Measurements from ENCODE around the gene CNTN1.
A peak's percentile ranks its signal among the peaks of the same experiment; 100 is the strongest.
"Not testable (repeated sequence)": the region's sequence is repeated elsewhere in the genome, so short reads cannot be mapped to it uniquely, and the experiment has no call there.

CNTN1 gene

GRCh38 chr12:40711121-40711520 lies 18.9 kb downstream of the CNTN1 start:
- no peak for DNase-seq

GRCh38 chr12:40714636-40715035 lies 22.4 kb downstream of the CNTN1 start:
- DNase-seq, result no peak

- DNase-seq, result no peak
Measured at GRCh38 chr12:40716037-40716436, 23.8 kb downstream of the CNTN1 start.

- DNase-seq, result no peak
Measured at GRCh38 chr12:40717576-40717975, 25.3 kb downstream of the CNTN1 start.

GRCh38 chr12:40718878-40719372 lies 26.7 kb downstream of the CNTN1 start:
- no peak for DNase-seq

GRCh38 chr12:40723001-40723400 lies 30.8 kb downstream of the CNTN1 start:
- DNase-seq, result no peak

- DNase-seq, result peak; percentile 27
Measured at GRCh38 chr12:40726366-40726765, 34.1 kb downstream of the CNTN1 start.

GRCh38 chr12:40727774-40728483 lies 35.7 kb downstream of the CNTN1 start:
- DNase-seq, result no peak

GRCh38 chr12:40730281-40730680 lies 38.0 kb downstream of the CNTN1 start:
- no peak for DNase-seq

GRCh38 chr12:40733871-40734270 lies 41.6 kb downstream of the CNTN1 start:
- no peak for DNase-seq

GRCh38 chr12:40734276-40734675 lies 42.0 kb downstream of the CNTN1 start:
- DNase-seq, result no peak

GRCh38 chr12:40735551-40736230 lies 43.5 kb downstream of the CNTN1 start:
- DNase-seq, result no peak

GRCh38 chr12:40737416-40737815 lies 45.2 kb downstream of the CNTN1 start:
- not testable (repeated sequence) for DNase-seq

GRCh38 chr12:40738856-40739255 lies 46.6 kb downstream of the CNTN1 start:
- no peak for DNase-seq

- DNase-seq, result no peak
Measured at GRCh38 chr12:40742041-40742440, 49.8 kb downstream of the CNTN1 start.

- DNase-seq, result no peak
Measured at GRCh38 chr12:40745386-40745785, 53.1 kb downstream of the CNTN1 start.

- no peak for DNase-seq
Measured at GRCh38 chr12:40749863-40750262, 57.6 kb downstream of the CNTN1 start.

- no peak for DNase-seq
Measured at GRCh38 chr12:40752011-40752410, 59.8 kb downstream of the CNTN1 start.

GRCh38 chr12:40760821-40761220 lies 68.6 kb downstream of the CNTN1 start:
- no peak for DNase-seq

GRCh38 chr12:40762072-40762471 lies 69.8 kb downstream of the CNTN1 start:
- DNase-seq, result no peak

GRCh38 chr12:40768125-40768864 lies 76.1 kb downstream of the CNTN1 start:
- no peak for DNase-seq

- no peak for DNase-seq
Measured at GRCh38 chr12:40769846-40770245, 77.6 kb downstream of the CNTN1 start.

GRCh38 chr12:40770781-40771180 lies 78.5 kb downstream of the CNTN1 start:
- no peak for DNase-seq

- no peak for DNase-seq
Measured at GRCh38 chr12:40775661-40776060, 83.4 kb downstream of the CNTN1 start.

All from NCI-H524 treated with DMSO at 0.1 percent for 48 hours (cell line).